HepG2 (cell line): ENCODE measurements around the gene FANCL. TPM values are rescaled to one million over a fixed set of nuclear protein-coding genes. Genes with fewer than 3 reads are reported as not detected.
"Not testable (repeated sequence)": the region's sequence is repeated elsewhere in the genome, so short reads cannot be mapped to it uniquely, and the experiment has no call there.

Experiments
- ATAC-seq: fragments of 200-7000 bp; cut with Tn5 transposase; 3 replicates; pipeline ENCODE4 v1.9.1; 2020; ENCODE audit warnings: mild to moderate bottlenecking, moderate library complexity
- BruUV-seq: library from RNA; stranded (reverse); fragments of 400-500 nt; replicated peaks from 2 replicates; lab custom pipeline; 2021; lab: Mats Ljungman, UMichigan
- CTCF ChIA-PET: fragments of 300-600 bp; formaldehyde crosslinking; extraction: SDS; loops from one replicate; lab custom pipeline; 2021; ENCODE audit warnings: low total read pairs, inconsistent platforms, low intra/inter-chr PET ratio; lab: Yijun Ruan, JAX
- POLR2A ChIA-PET: fragments of 350-600 bp; sonication (Branson Sonifier 250); formaldehyde crosslinking; loops from one replicate; lab custom pipeline; 2020; ENCODE audit warnings: antibody characterized with exemption, inconsistent platforms; lab: Yijun Ruan, JAX
- DNase-seq: peaks from one replicate; pipeline ENCODE4 v3.0.0-alpha.2; 2015; ENCODE audit warnings: low spot score
- FAIRE-seq: peaks from 3 replicates; lab custom pipeline; 2011; peaks lifted over from hg19 to GRCh38; lab: Jason Lieb, UNC
- H2AFZ ChIP-seq: one replicate; pipeline ENCODE4 v1.6.1; 2011; ENCODE audit warnings: low read length, inconsistent platforms
- H3K27ac ChIP-seq: fragments of 300-600 bp; 3 replicates; pipeline ENCODE4 v1.8.0; 2011; ENCODE audit warnings: mixed run types, mild to moderate bottlenecking, mixed read lengths, low read length, inconsistent platforms; ENCODE audit not compliant: insufficient read depth; ENCODE audit errors: extremely low read length
- H3K27me3 ChIP-seq, 2 experiments: fragments of 200-600 bp in 1 of 2; 2 replicates in 1 of 2; 3 replicates in 1 of 2; pipeline versions ENCODE4 v1.6.0 to v1.8.0; 2011; ENCODE audit warnings: low read length in 2 of 2, mild to moderate bottlenecking in 2 of 2, moderate library complexity in 2 of 2, inconsistent platforms in 1 of 2; ENCODE audit not compliant: insufficient read depth in 2 of 2, control insufficient read depth in 1 of 2
- H3K36me3 ChIP-seq, 2 experiments: fragments of 200-600 bp in 1 of 2; replicated peaks in 1 of 2; 2 replicates in 1 of 2; 3 replicates in 1 of 2; pipeline versions ENCODE4 v1.5.1 to v1.8.0; 2011; ENCODE audit warnings: low read length in 2 of 2, inconsistent platforms in 1 of 2; ENCODE audit not compliant: insufficient read depth in 2 of 2, control insufficient read depth in 1 of 2
- H3K4me1 ChIP-seq: 2 replicates; pipeline ENCODE4 v1.5.1; 2012; ENCODE audit warnings: low read length, inconsistent platforms; ENCODE audit not compliant: insufficient read depth
- H3K4me2 ChIP-seq: 2 replicates; pipeline ENCODE4 v1.6.0; 2011; ENCODE audit warnings: low read depth, low read length, inconsistent platforms
- H3K4me3 ChIP-seq, 3 experiments: fragments of 200-600 bp in 1 of 3; sonication (generic), shearing (Covaris generic) in 1 of 3; replicated peaks in 1 of 3; 2 replicates each; pipeline ENCODE4 v1.5.1; 2011 to 2016; ENCODE audit warnings: low read length in 3 of 3, inconsistent platforms in 2 of 3, low read depth in 2 of 3, mild to moderate bottlenecking in 2 of 3, control low read depth in 1 of 3, mixed read lengths in 1 of 3; ENCODE audit not compliant: insufficient read depth in 1 of 3
- H3K79me2 ChIP-seq: one replicate; pipeline ENCODE4 v1.6.1; 2011; ENCODE audit warnings: low read length, inconsistent platforms; ENCODE audit not compliant: insufficient read depth
- H3K9ac ChIP-seq: 2 replicates; pipeline ENCODE4 v1.6.0; 2011; ENCODE audit warnings: mild to moderate bottlenecking, low read depth, low read length, inconsistent platforms; ENCODE audit not compliant: insufficient read depth
- H3K9me3 ChIP-seq: 2 replicates; pipeline ENCODE4 v1.5.1; 2012; ENCODE audit warnings: mild to moderate bottlenecking, low read length
- H4K20me1 ChIP-seq: 2 replicates; pipeline ENCODE4 v1.6.0; 2011; ENCODE audit warnings: inconsistent platforms, mild to moderate bottlenecking, low read length, moderate library complexity; ENCODE audit not compliant: insufficient read depth
- ATF7 ChIP-seq, 2 experiments: fragments of 450-650 bp in 1 of 2; sonication (generic) in 1 of 2; formaldehyde crosslinking in 1 of 2; IDR thresholded peaks; 2 replicates each; pipeline versions ENCODE4 v1.4.0 to v1.6.1; 2016 to 2020; ENCODE audit warnings: antibody characterized with exemption in 1 of 2, mild to moderate bottlenecking in 1 of 2, missing genetic modification reagents in 1 of 2
- ATF7-NPFF ChIP-seq: sonication (generic); formaldehyde crosslinking; IDR thresholded peaks from 2 replicates; pipeline ENCODE4 v1.8.1; 2023; ENCODE audit warnings: mild to moderate bottlenecking, low read depth, missing genetic modification reagents, moderate library complexity
- CREM ChIP-seq, 2 experiments: sonication (generic) in 1 of 2; formaldehyde crosslinking in 1 of 2; IDR thresholded peaks; 2 replicates each; pipeline versions ENCODE4 v1.4.0 to v1.6.1; 2016 to 2020; ENCODE audit warnings: antibody characterized with exemption in 1 of 2, mild to moderate bottlenecking in 1 of 2, missing genetic modification reagents in 1 of 2
- HDAC1 ChIP-seq: sonication (generic); formaldehyde crosslinking; IDR thresholded peaks from 2 replicates; pipeline ENCODE4 v1.5.1; 2020; ENCODE audit warnings: mild to moderate bottlenecking, missing genetic modification reagents
- HMGXB3 ChIP-seq: sonication (generic); formaldehyde crosslinking; IDR thresholded peaks from 2 replicates; pipeline ENCODE4 v1.4.0; 2020; ENCODE audit warnings: missing genetic modification reagents, borderline replicate concordance
- HNF1A ChIP-seq, 2 experiments: sonication (generic) in 1 of 2; formaldehyde crosslinking in 1 of 2; IDR thresholded peaks; 2 replicates each; pipeline versions ENCODE4 v1.4.0 to v1.6.1; 2016 to 2020; ENCODE audit warnings: borderline replicate concordance in 1 of 2, low read depth in 1 of 2, mild to moderate bottlenecking in 1 of 2, missing genetic modification reagents in 1 of 2
- KDM6A ChIP-seq: IDR thresholded peaks from 2 replicates; pipeline ENCODE4 v1.6.1; 2016; ENCODE audit warnings: low read depth
- MAFF ChIP-seq: IDR thresholded peaks from 2 replicates; pipeline ENCODE4 v1.6.1; 2011; ENCODE audit warnings: low read depth, low read length, improper control_type of control experiment
- PITX1 ChIP-seq: sonication (generic); formaldehyde crosslinking; IDR thresholded peaks from 2 replicates; pipeline ENCODE4 v1.5.1; 2020; ENCODE audit warnings: mild to moderate bottlenecking, missing genetic modification reagents
- SOX6 ChIP-seq, 2 experiments: fragments of 450-650 bp in 1 of 2; sonication (generic) in 1 of 2; formaldehyde crosslinking in 1 of 2; IDR thresholded peaks; 2 replicates each; pipeline versions ENCODE4 v1.4.0 to v1.6.1; 2017 to 2020; ENCODE audit warnings: antibody characterized with exemption in 1 of 2, mild to moderate bottlenecking in 1 of 2, missing genetic modification reagents in 1 of 2
- TBX2 ChIP-seq: sonication (generic); formaldehyde crosslinking; IDR thresholded peaks from 2 replicates; pipeline ENCODE4 v1.5.0; 2020; ENCODE audit warnings: missing genetic modification reagents, mild to moderate bottlenecking, borderline replicate concordance
- ZMYM2 ChIP-seq: sonication (generic); formaldehyde crosslinking; IDR thresholded peaks from 2 replicates; pipeline ENCODE4 v1.8.0; 2022; ENCODE audit warnings: mild to moderate bottlenecking, missing genetic modification reagents
- in situ Hi-C: cut with HindIII; loops from 2 replicates; pipeline ENCODE4 v1.10.0; 2017; ENCODE audit warnings: low pct_unique_long_range_greater_than_20kb; ENCODE audit not compliant: extremely low pct_ligation_motif_present
- intact Hi-C: fragments of 100-400 bp; cut with micrococcal nuclease; formaldehyde crosslinking; loops from one replicate; pipeline ENCODE4 v1.10.0; 2022; ENCODE audit not compliant: unreplicated experiment
- polyA plus RNA-seq, 8 experiments: library from polyadenylated mRNA; depleted of rRNA in 3 of 8; stranded (reverse) in 7 of 8; unstranded in 1 of 8; fragments of >200 nt; fragmentation: Illumina TruSeq in 4 of 8; extraction: Trizol in 4 of 8; gene quantifications; 2 replicates each; pipeline versions ENCODE4 v1.2.1 to v1.2.3, GENCODE V29; 2011 to 2016; ENCODE audit warnings: low read depth in 4 of 8, missing spikeins in 1 of 8, mixed read lengths in 1 of 8; ENCODE audit not compliant: insufficient read depth in 1 of 8
- total RNA-seq, 5 experiments: library from RNA; depleted of rRNA; stranded (reverse); fragments of >200 nt; fragmentation: Illumina TruSeq; extraction: Trizol; gene quantifications; 2 replicates each; pipeline ENCODE4 v1.2.3, GENCODE V29; 2016; ENCODE audit warnings: low read depth in 1 of 5

Gene FANCL
- total and polyA plus RNA-seq, 2 of the 13 experiments (the other 11 are each of a cell fraction or from before 2014, with no cell fraction given) = 40.7 to 66.8 TPM

- TF ChIP-seq HNF1A (IDR thresholded peaks at IDR 0.05; ENCODE audit: low read depth) (0 out of 2 replicates have a peak, but pooled peaks have one; percentile 21), ZMYM2 (0 out of 2 replicates have a peak, but pooled peaks have one; percentile 47), PITX1 (CRISPR knock-in tag) (0 out of 2 replicates have a peak, but pooled peaks have one; percentile 37), HDAC1 (CRISPR knock-in tag) (peak; percentile 58), CREM (IDR thresholded peaks at IDR 0.05) (peak; percentile 68), SOX6 (CRISPR knock-in tag; IDR thresholded peaks at IDR 0.05) (peak; percentile 96), TBX2 (CRISPR knock-in tag) (0 out of 2 replicates have a peak, but pooled peaks have one; percentile 32), MAFF (0 out of 2 replicates have a peak, but pooled peaks have one; percentile 1), KDM6A (CRISPR knock-in tag) (0 out of 2 replicates have a peak, but pooled peaks have one; percentile 49), ATF7-NPFF (CRISPR knock-in tag) (0 out of 2 replicates have a peak, but pooled peaks have one; percentile 26), ATF7 (IDR thresholded peaks at IDR 0.05) (peak; percentile 69), HMGXB3 (peak; percentile 55; the same call in 1 of the 2 replicates)
- TF ChIP-seq HNF1A (CRISPR knock-in tag; IDR thresholded peaks at IDR 0.05; ENCODE audit: borderline replicate concordance); CREM (CRISPR knock-in tag; IDR thresholded peaks at IDR 0.05); SOX6 (IDR thresholded peaks at IDR 0.05); ATF7 (CRISPR knock-in tag; IDR thresholded peaks at IDR 0.05): not testable (repeated sequence)
These were observed 70.7 kb downstream of the FANCL start (continued) for GRCh38 chr2:58170334-58170933.

GRCh38 chr2:58169845-58170244 lies 71.3 kb downstream of the FANCL start:
- BruUV-seq, H2AFZ ChIP-seq, DNase-seq, intact Hi-C loops, H3K36me3 ChIP-seq, H4K20me1 ChIP-seq, H3K79me2 ChIP-seq, in situ Hi-C loops, H3K4me2 ChIP-seq, CTCF ChIA-PET, H3K27ac ChIP-seq, H3K4me3 ChIP-seq, FAIRE-seq, ATAC-seq, H3K9ac ChIP-seq, H3K9me3 ChIP-seq, H3K27me3 ChIP-seq: not testable (repeated sequence)
- POLR2A ChIA-PET = interaction anchor here (1.6 kb wide), 1 partner anchor 12 kb away, joined by 3 read pairs; no protein-coding TSS in a partner anchor
- peaks cover 31% of the 10 kb centered on the region for H3K4me1 ChIP-seq
